DMS153 treated with DMSO at 0.1 percent for 48 hours (cell line): ENCODE data around the gene IKZF3.
"Not testable (repeated sequence)": the region's sequence is repeated elsewhere in the genome, so short reads cannot be mapped to it uniquely, and the experiment has no call there.

Experiments
- DNase-seq: peaks from one replicate; lab custom pipeline; 2025; ENCODE audit not compliant: unreplicated experiment; lab: John Stamatoyannopoulos, UW

The IKZF3 gene

DNA sequence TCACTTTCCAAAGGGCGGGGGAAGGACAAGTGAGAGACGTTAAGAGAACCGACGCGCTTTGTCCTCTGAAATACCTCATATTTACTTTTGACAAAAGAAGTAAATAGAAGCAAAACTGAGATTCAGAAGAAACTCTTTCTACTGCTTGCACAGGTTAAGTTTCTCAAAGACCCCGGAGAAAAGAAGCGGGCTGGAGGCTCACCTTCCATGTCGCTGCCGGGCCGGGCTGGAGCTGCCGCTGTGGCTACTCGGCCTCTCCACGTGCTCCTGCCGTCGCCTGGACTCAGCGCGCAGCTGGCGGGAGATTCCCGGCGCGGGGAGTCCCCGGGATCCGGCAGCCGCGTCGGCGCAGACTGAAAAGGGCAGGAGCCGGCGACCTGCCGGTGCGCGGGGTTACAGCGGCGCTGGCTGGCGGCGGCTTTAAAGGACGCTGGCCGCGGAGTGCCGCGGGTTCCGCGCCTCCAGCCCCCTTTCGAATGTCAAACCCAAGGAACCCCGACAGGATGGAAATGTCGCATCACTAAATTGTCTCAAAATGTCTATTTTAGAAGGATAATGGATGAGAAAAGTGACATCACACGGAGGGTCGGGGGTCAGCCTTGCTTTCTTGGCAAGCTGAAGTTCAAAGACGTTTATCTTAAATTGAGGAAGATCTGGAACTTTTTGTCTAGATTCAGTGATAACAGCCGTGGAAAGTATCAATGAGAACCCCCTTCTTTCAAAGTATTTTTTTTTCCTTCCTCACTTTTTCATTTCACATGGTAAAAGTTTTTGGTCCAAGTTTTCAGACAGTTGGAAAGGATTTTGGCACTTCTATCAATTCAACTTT, at the start of gene IKZF3:
IKZF3 (minus strand) TSS at position 395 of the 829 bp plus-strand sequence; CDS start at position 209, 186 bp downstream.
- peak; percentile 81 for DNase-seq

DNA sequence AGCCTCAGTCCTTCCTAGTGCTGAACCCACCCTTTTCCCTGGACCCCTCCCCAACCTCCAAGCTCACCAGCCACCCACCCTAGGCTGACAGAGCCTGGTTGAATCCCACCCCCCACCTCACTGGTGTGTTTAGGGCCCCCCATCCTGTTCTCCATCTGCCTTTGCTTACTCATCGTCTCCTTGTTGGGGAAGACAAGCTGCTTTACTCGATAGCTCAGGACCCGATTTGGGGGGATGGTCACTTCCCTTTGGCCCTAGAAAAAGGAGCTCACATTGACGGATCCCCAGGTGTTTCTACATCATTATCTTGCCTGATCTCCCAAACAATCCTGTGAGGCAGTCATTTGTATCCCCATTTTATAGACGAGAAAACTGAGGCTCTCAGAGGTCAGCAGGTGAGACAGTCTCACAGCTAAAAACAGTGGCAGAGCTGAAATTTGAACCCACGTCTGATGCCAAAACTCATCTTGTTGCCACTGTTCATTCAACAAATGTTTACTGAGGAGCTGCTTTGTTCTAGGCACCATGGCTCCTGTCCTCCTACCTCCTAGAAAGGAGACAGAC, 44.8 kb upstream of the IKZF3 start:
- no peak for DNase-seq

DNA sequence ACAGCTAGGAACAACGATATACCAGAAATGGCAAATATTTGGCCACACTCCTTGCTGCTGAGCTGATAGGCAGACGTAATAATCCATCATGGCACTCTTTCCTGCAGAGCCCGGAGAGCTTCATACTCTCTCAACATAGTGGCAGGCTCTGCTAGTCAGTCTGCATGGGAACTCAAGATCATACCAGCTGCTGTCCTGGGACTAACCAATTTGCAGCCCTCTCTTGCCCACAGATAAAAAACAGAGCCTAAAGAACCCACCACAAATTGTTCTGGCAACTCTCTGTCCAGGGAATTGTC, 40.8 kb upstream of the IKZF3 start:
- DNase-seq = no peak

DNA sequence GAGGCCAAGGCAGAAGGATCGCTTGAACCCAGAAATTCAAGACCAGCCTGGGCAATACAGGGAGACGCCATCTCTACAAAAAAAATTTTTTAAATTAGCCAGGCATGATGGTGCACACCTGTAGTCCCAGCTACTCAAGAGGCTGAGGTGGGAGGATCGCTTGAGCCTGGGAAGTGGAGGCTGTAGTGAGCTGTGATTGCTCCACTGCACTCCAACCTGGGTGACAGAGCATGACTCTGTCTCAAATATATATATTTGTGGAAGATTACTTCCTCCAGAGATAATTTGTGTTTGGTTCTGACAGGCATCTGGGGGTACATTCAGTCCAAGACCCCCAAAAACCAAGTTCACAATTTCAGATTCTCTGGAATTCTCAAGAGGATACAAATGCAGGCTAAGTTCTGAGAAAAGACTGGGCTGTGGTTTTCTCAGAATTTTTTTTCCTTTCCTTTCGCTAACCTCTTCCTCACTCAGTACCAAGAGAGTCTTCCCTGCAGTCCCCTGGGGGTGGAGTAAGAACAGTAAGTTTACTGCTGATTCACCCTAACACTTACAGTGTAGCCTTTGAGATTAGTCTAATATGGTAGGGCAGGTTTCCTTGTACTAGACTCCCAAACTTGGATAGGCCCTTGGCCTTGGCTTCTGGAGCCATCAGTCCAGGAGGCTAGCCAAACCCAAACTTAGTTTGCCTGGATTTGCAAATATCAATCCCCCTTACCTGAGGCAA, 39.2 kb upstream of the IKZF3 start:
- no peak for DNase-seq

DNA sequence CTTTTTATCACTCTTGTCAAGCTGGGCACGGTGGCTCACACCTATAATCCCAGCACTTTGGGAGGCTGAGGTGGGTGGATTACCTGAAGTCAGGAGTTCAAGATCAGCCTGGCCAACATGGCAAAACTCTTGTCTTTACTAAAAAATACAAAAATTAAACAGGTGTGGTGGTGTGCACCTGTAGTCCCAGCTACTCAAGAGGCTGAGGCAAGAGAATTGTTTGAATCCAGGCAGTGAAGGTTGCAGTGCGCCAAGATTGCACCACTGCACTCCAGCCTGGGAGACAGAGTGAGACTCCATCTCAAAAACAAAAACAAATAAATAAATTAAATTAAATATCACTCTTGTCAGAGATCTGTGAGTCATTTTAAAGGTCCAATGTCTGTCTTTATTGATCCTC, 37.9 kb upstream of the IKZF3 start:
- not testable (repeated sequence) for DNase-seq

DNA sequence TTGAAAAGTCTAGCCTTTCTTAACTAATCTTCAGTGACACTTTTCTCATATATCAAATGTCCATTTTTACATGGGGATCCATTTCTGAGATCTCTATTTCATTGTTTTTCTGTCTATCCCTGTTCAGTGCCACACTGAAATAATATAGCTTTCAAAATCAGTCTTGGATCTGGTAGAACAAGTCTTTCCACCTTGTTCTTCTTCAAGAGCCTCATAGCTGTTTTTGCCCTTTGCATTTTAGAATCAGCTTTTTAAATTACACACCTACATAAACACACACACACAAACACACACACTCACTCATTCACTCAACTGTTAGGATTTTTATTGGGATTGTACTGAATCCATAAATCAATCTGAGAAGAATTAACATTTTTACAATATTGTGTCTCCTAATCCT, 35.1 kb upstream of the IKZF3 start:
- DNase-seq = no peak

GRCh38 chr17:39898088-39898487, 34.0 kb upstream of the IKZF3 start:
- no peak for DNase-seq

DNA sequence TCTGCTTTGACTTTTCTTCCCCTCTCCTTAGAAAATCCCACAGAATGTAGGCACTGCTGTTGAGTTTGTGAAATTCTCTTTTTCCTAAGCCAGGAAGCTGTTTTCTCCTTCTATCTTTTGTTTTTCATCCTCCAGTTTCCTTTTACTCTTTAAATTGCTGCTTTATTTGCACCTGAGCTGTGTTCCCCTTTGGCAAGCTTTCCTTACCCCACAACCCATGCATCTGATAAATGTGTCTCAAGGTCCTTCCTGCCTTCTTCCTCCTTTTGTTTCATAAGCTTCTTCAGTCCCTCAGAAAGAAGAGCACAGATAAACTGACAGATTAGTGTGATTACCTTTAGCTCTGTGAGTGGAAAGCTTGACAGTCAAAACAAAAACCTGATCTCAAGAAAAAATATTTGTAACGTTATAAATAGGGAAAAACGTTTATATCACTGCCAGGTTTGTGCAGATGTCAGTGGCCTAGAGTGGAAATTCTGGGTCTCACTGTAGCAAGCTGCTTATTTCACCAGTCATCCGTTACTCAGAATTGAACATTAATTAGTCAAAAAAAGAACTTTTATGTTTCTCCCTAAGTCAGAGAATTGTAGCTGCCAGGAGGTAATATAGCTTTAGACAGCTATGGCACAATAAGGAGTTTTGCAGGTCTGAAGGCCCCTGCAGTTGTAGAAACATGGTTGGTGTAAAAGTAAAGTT, 30.7 kb upstream of the IKZF3 start:
- no peak for DNase-seq

DNA sequence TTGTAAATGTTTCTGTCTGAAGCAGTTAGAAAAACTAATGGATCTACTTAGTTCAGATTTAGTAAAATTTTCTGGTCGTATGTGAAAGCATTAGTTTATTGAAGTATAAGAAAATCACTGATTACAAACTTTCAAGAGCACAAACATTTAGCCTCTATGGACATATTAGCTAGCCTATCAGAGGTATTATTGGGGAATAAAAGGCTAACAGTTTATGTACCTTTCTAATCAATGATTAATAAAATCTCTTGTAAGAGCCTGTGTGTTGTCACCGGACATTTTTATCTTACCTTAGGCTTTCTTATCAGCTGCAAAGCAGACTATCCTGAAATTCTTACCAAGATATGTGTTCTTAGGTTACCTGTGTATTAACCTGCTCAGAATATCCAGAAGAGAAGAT, 25.1 kb upstream of the IKZF3 start:
- no peak for DNase-seq

DNA sequence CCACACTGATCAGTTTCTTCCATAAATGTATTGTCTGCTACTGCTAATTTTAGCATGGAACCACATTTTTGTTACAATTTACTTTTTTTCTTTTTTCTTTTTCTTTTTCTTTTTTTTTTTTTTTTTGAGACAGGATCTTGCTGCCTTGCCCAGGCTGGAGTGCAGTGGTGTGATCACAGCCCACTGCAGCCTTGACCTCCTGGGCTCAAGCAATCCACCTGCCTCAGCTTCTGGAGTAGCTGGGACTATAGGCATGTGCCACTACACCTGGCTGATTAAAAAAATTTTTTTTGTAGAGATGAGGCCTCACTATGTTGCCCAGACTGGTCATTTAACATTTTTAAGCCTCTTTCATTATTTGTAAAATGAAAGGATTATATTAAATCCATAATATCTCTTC, 23.0 kb upstream of the IKZF3 start:
- no peak for DNase-seq

GRCh38 chr17:39886102-39886501, 22.0 kb upstream of the IKZF3 start:
- DNase-seq = not testable (repeated sequence)

DNA sequence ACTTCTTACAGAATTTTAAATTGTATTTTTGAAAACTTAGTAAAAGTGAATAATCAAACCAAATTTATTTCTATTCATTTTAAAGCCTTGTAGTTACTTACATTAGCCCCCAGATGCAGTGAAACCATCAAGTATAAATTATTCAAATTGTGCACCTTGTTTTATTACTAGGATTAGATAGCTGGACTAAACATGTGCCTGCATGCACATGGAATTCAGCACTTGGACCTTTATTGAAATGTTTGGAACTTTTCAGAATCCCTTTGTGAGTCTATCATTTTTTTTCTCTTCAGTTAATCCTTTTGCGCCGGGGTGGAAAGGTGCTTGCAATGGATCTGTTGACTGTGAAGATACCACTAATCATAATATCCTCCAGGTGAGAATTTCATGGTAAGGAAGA, 8.6 kb upstream of the IKZF3 start:
- DNase-seq = no peak

DNA sequence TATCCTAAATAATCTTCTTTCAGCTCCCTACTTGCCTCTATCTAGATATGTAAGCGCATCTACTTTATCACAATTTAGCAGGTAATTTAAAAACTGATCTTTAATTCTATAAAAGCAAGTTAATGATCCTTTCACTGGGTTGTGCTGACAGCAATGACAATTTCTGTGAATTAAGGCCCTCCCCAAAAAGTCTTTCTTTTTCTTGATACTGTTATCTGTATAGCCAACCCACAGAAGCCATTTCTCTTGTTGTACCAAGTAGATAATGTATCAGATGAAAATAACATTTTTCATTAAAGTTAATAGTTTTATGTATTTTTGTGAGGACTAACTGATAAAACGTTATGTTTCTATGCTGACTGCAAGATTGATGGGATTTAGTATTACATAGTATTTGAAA, 7.7 kb upstream of the IKZF3 start:
- DNase-seq = no peak

DNA sequence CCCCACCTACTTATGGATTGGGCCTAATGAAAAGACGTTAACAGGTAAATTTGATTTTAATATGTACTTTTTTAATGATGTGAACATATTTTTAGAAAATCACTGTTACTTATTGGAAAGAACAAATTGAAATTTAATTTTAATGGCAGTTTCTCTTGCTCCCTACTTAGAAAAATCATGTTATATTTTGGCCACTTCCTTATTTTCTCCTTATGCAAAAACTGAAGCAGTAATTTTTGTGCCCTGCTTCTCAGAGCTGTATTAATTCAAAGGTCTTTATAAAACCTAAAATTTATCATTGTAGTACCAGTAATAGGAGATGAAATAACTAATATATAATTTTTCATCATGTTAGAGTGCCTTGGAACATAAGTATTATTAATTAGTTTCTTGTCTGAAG, 6.7 kb upstream of the IKZF3 start:
- no peak for DNase-seq

- no peak for DNase-seq
Observed at GRCh38 chr17:39868554-39868942, 4.4 kb upstream of the IKZF3 start.

GRCh38 chr17:39867880-39868553, 3.9 kb upstream of the IKZF3 start, which contains the start of gene ZPBP2:
TSS of gene ZPBP2 (plus strand) at chr17:39868202. CDS start at chr17:39868355, 153 bp downstream.
- no peak for DNase-seq

GRCh38 chr17:39867084-39867879, 3.2 kb upstream of the IKZF3 start:
- DNase-seq = no peak

DNA sequence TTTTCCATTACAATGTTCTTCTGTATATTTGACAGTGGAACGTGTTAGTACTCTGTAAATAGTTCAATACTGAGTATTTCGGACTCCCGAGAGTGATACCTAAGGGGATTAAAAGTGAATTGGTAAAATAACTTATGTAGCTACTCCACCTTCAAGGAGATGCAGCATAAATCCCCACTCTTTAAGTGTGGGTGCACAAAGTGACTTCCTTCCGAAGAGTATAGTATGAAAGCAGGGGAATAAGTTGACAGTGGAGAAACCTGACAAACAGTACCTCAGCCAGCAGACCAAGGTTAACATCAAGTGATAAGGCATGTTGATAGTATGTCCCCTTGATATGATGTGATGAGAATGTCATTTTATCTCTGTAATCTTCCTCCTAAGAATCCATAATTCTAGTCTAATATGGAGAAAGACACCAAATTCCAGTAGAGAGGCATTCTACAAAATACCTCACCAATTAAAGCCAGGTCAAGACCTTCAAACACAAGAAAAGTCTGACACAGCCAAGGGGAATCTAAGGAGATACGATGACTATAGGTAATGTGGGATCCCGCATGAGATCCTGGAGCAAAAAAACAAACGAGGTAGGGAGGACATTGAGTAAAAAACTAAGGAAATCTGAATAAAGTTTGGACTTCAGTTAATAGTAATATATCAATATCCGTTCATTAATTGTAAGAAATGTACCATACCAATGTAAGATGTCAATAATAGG, 2.1 kb upstream of the IKZF3 start:
- no peak for DNase-seq

DNA sequence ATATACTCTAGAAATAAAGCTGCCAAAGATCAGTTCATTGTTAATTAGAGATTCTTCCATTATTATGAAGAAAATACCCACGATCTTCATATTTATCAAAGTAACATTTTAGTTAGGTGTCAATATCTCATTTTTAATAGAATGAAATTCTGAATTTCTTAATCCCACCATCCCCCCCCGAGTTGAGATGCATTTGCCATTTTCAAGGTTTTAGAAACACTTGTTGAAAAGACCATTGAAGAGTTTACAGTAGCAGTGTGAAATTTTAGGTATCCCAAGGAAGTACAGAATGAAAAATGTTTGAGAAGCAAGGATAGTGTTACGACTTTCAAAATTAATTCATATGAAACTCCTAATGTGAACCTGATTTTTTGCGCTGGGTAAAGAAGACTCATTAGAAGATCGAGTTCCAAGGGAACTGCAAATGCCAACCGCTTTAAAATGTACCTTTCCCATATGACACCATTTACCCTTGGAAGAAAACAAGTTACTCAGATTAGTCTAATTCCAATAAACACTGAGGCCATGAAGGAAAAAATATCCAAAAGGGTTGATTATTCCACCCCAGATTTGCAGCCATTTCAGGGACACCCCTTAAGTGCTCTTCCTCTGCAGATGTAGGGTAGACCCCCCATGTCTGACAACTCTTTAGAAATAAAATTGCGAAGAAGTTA, 731 bp downstream of the IKZF3 start:
- no peak for DNase-seq
